GM18520 (cell line): ENCODE data around the gene NAV1.
"Not testable (repeated sequence)": the region's sequence is repeated elsewhere in the genome, so short reads cannot be mapped to it uniquely, and the experiment has no call there.

Source experiments
- ATAC-seq: cut with Tn5 transposase; IDR thresholded peaks from one replicate; pipeline ENCODE4 v1.9.1; 2021; ENCODE audit not compliant: unreplicated experiment

NAV1 gene

GRCh38 chr1:201545851-201546492, 7.0 kb downstream of the NAV1 start:
- no peak for ATAC-seq

- ATAC-seq = not testable (repeated sequence)
These were observed 10.6 kb downstream of the NAV1 start for GRCh38 chr1:201549522-201549921.

- no peak for ATAC-seq
These were observed 12.2 kb downstream of the NAV1 start for GRCh38 chr1:201551096-201551495.

DNA sequence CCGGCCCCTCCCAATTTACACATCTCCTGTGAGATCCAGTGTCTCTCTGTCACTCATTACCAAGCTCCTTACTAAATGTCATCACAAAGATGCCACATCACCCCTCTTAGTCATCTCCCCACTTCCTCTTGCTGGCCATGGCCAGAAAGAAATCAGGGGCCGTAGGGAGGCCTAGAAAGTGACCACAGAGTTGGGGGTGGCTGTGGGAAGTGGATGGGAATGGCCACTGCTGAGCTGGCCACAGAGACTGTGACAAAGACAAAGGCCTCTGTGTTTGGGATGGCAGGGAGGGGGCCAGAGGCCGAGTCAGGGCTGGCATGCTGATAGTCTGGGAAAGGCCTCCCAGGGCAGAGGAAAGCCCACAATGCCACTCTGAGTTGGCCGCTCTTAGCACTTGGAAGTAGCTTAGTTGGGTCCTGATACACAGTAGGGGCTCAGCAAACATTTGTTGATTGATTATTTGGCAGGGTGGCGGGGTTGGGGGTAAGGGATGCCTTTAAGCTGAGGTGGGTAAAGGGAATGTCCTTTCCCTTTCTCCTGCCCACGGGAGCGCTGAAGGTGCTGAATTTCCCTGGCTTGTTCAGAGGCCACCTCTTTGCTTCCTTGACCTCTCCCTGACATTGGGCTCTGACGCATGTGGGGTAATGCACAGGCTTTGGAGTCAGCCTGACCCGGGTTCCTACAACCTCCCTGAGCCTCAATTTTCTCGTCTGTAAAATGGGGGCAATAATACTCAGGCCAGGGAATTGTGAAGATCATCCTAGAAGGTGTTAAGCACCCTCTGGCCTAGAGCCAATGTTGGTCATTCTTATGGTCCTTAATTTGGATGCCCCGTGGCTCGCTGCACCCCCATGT, 13.2 kb downstream of the NAV1 start:
- ATAC-seq = no peak

GRCh38 chr1:201552941-201553351, 14.0 kb downstream of the NAV1 start:
- ATAC-seq = no peak

- no peak for ATAC-seq
These were observed 14.7 kb downstream of the NAV1 start for GRCh38 chr1:201553496-201554189.

DNA sequence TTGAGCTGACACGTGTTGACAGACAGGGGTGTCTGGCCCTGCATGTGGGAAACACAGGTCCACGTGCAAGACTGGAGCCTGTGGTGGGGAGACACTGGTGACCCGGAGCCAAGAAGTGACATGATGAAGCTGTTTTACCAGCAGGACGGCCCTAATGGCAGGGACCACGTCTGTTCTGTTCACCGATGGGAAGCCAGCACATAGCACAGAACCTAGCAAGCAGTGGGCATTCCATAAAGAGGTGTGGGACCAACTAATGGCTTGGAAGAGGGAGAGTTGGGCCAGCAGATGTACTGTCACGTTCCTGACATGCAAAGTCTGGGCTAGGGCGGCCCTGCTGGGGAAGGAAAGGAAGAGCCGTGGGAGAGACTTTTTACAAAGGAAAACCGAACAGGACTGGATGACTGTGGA, 15.3 kb downstream of the NAV1 start:
- ATAC-seq = no peak

GRCh38 chr1:201554789-201555592, 16.1 kb downstream of the NAV1 start:
- ATAC-seq = no peak

- ATAC-seq = no peak
These were observed 16.6 kb downstream of the NAV1 start for GRCh38 chr1:201555593-201555945.

GRCh38 chr1:201556841-201557571, 18.1 kb downstream of the NAV1 start:
- ATAC-seq = no peak

- no peak for ATAC-seq
These were observed 18.6 kb downstream of the NAV1 start for GRCh38 chr1:201557572-201557958.

GRCh38 chr1:201559679-201560162, 20.8 kb downstream of the NAV1 start:
- ATAC-seq = no peak

- ATAC-seq = no peak
These were observed 21.6 kb downstream of the NAV1 start for GRCh38 chr1:201560328-201561194.

DNA sequence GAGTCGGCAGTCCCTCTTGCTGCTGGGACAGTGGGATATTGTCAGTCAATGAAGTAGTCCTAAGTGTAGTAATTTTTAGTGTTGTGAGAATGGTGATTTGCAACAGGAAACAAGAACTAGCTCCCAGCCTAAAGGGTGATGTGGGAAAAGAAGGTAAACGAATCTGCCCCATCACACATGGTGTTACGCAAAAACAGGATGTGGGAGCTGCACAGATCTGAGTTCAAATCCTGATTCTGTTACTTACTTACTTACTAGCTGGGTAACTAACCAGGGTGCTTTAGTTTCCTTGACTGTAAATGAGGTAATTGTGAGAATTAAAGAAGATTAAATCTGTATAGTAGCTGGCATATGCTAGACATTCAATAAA, 22.3 kb downstream of the NAV1 start:
- ATAC-seq = no peak

- ATAC-seq = no peak
These were observed 22.7 kb downstream of the NAV1 start for GRCh38 chr1:201561601-201562000.

DNA sequence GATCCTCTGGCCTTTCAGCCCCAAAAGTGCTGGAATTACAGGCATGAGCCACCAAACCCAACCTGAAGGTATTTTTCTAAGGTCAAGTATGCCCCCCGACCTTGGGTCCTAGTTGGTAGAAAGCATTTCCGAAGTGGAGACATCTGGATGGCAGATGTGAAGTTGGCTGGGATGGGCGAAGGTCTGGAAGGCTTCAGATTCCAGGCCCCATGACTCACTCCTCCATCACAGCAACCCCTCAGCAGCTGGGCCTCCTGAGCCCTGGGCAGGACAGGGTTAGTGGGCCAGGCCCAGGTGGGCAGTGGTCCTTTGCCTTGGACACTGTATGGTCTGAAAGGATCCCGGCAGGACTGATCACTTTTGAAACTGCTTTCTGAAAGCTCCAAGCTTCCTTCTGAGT, 23.3 kb downstream of the NAV1 start:
- ATAC-seq = no peak

- no peak for ATAC-seq
These were observed 23.9 kb downstream of the NAV1 start for GRCh38 chr1:201562659-201563405.

- no peak for ATAC-seq
These were observed 24.5 kb downstream of the NAV1 start for GRCh38 chr1:201563406-201563780.

DNA sequence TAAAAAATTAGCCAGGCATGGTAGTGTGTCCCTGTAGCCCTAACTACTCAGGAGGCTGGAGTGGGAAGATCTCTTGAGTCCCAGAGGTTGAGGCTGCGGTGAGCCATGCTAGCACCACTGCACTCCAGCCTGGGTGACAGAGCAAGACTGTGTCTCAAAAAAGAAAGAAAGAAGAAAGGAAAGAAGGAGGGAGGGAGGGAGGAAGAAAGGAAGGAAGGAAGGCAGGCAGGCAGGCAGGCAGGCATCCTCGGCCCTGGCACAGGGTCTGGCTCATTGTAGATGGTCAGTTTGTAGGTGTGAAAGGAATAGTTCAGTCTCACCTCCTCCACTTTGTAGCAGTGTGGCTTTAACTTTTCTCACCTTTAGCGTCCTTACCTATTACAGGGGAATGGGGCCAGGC, 25.0 kb downstream of the NAV1 start:
- ATAC-seq = no peak
